Retinal pigment epithelial cell (primary cell): ENCODE data around the gene ADGRL2.

Experiments
- DNase-seq: peaks from one replicate; pipeline ENCODE4 v3.0.0-alpha.2; 2010; ENCODE audit warnings: low read depth
- H3K4me3 ChIP-seq: 2 replicates; pipeline ENCODE4 v1.5.1; 2011; ENCODE audit warnings: mild to moderate bottlenecking, low read length, control low read depth, moderate library complexity
- TF ChIP-seq, protein P1 (sequence below): conservative IDR thresholded peaks from 2 replicates; pipeline ENCODE4 v1.5.1; 2011; ENCODE audit warnings: low read depth, low read length, control low read depth, inconsistent platforms

The ADGRL2 gene

DNA sequence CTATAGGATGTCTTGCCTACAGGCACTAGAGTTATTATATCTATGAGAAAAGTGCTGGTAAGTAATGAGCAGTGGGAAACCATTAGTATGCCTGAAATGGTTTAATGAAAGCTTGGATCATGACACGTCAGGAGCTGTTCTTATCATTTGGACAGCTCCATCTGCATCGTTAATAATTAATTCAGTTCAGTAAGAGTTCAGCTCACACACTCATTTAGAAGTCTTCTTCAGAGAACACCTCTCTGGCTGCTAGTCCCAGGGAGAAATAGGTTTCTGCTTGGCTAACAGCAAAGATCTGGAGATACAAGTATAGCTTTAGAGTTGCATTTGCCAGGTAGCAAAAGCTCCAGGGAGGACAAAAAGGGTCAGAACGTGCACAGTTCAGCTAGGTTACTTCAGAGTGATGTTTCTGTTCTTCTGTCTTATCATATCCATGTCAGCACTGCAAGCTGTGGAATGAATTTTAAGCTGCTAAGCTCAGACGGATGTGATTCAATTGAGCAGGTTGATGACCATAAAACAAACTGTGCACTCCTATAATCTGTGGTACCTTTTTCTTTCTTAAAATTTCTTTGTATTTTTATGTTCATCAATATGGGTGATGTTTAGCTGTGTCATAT is 173.6 kb downstream of the ADGRL2 start:
- TF ChIP-seq, protein P1, sequence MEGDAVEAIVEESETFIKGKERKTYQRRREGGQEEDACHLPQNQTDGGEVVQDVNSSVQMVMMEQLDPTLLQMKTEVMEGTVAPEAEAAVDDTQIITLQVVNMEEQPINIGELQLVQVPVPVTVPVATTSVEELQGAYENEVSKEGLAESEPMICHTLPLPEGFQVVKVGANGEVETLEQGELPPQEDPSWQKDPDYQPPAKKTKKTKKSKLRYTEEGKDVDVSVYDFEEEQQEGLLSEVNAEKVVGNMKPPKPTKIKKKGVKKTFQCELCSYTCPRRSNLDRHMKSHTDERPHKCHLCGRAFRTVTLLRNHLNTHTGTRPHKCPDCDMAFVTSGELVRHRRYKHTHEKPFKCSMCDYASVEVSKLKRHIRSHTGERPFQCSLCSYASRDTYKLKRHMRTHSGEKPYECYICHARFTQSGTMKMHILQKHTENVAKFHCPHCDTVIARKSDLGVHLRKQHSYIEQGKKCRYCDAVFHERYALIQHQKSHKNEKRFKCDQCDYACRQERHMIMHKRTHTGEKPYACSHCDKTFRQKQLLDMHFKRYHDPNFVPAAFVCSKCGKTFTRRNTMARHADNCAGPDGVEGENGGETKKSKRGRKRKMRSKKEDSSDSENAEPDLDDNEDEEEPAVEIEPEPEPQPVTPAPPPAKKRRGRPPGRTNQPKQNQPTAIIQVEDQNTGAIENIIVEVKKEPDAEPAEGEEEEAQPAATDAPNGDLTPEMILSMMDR: no peak
- no peak for DNase-seq
- no peak overlapping the region for H3K4me3 ChIP-seq

DNA sequence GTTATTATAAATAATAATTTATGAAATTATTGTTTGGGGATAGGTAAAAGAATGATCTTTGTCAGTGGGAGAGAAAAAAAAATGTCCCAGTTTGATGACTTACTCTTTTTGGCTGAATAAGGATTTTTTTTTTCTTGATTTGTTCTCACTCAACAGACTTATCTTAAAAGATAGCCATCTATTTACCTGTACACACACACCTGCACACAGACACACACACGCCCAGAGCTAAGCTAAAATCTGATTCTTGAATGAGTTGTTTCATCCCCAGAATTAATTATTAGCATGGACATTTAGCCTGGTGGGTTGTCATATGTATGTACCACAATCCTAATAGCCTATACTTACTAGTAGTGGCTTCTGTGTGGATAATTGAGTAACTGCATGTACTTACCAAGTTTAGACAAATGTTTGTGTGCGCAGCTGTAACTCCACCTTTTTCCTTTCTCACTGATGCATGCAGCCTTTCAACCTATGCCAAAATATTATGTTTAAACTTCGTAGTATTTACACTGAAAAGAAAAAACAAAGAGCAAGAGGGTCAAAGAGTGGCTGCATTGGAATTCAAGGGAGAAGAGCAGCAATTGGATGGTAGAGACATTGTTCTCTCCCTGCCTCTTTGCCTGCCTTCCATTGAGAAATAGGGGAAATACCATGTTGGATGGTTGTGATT is 174.3 kb downstream of the ADGRL2 start:
- no peak overlapping the region for H3K4me3 ChIP-seq
- no peak for DNase-seq
- TF ChIP-seq, protein P1: no peak

DNA sequence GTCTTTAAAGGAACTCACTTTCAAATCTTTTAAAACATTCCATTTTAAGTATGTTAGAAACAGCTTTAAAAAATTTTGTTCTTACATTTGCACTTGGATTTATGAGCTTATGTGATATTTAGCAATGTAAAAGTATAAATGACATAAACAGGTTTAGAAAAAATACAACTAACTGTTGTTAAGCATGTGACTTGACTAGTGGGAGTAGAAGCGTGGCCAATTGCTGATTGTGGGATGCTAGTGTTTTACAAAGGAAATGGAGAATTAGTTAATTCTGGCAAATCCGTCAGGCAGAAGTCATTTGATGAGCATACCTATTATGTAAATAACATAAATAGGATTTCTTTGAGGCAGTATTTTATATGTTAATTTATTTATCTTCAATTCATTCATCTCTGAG is 175.8 kb downstream of the ADGRL2 start:
- no peak for DNase-seq
- H3K4me3 ChIP-seq: no peak overlapping the region
- TF ChIP-seq, protein P1: no peak

DNA sequence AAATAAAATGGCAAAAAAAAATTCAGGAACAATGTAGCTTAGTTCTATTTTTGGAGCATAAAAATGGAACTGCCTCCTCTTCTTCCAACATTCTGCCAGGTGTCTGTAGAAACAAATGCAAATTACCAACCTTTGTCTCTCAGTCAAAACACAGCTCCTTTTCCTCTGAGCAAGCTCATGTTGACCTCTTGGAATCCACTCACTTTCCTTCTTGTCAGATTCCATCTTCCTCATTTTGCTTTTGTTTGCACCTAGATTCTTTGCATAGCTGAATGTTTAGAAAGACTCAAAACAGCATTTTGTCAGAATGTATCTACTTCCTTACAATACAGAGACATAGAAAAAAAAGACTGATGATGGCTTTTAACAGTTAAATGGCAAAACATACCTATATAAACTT is 178.2 kb downstream of the ADGRL2 start:
- H3K4me3 ChIP-seq: no peak overlapping the region
- TF ChIP-seq, protein P1: no peak
- DNase-seq: no peak

DNA sequence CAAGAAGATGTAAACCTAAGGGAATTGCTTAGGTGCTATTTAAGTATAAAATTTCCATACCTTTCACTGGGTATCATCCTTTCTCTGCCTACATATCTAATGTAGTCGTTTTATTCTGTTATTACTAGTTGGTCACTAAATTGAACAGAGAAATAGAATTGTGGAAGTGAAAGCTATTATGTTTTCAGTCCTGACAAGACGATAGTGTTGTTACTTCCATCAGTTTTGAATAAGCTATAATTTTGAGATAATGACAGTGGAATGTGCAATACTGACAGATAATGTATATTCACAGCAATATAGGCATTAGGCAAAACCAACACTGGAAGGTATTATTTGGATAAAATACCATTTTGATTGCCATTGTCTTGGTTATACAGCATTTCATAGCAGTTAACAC is 181.8 kb downstream of the ADGRL2 start:
- TF ChIP-seq, protein P1: no peak
- DNase-seq: no peak
- H3K4me3 ChIP-seq: no peak overlapping the region

DNA sequence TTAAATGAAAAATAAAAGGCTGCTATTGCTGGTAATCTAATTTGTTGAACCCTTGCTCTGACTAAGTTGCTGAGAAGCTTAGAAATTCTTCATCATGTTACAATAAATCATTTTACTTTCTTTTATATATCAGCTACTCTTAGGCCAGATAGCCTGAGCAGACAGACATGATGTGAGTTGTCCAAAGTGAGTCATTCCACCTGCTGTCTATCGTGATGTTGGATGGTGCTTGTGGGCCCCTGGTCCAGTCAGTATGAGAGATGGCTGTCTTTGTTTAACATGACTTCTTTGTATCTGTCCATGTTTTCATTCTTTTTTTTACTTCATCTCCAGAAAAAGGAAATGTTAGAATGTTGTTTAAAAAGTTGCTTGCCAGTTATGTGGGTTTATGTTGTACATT is 188.8 kb downstream of the ADGRL2 start:
- TF ChIP-seq, protein P1: no peak
- no peak for DNase-seq
- H3K4me3 ChIP-seq: no peak overlapping the region

DNA sequence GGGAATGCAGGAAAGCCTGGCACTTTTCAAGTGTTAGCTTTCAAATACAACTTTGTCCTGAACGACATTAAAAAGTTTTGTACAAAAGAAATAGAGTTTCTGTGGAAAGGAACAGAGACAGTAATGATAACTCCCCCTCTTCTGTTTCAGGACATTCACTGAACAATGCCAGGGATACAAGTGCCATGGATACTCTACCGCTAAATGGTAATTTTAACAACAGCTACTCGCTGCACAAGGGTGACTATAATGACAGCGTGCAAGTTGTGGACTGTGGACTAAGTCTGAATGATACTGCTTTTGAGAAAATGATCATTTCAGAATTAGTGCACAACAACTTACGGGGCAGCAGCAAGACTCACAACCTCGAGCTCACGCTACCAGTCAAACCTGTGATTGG is 189.5 kb downstream of the ADGRL2 start:
- no peak overlapping the region for H3K4me3 ChIP-seq
- TF ChIP-seq, protein P1: no peak
- DNase-seq: no peak
